Fibroblast of mammary gland (primary cell): Measurements from ENCODE around the gene TFRC.
"Not testable (repeated sequence)": the region's sequence is repeated elsewhere in the genome, so short reads cannot be mapped to it uniquely, and the experiment has no call there.

Experiments used
- DNase-seq: peaks from one replicate; pipeline ENCODE4 v3.0.0-alpha.2; 2010; ENCODE audit warnings: low read depth
- H3K4me3 ChIP-seq: 2 replicates; pipeline ENCODE4 v1.5.1; 2011; ENCODE audit warnings: low read depth, mild to moderate bottlenecking, low read length, moderate library complexity; ENCODE audit not compliant: control insufficient read depth
- CTCF ChIP-seq: conservative IDR thresholded peaks from 2 replicates; pipeline ENCODE4 v1.5.1; 2011; ENCODE audit warnings: low read depth, low read length, inconsistent platforms; ENCODE audit not compliant: control insufficient read depth, insufficient read depth

Gene TFRC

GRCh38 chr3:196079682-196080081, 2.2 kb downstream of the TFRC start:
- DNase-seq, result no peak
- TF ChIP-seq CTCF, result no peak
- no peak overlapping the region for H3K4me3 ChIP-seq

- TF ChIP-seq CTCF, result no peak
- H3K4me3 ChIP-seq, result no peak overlapping the region
- DNase-seq, result no peak
Measured at GRCh38 chr3:196075013-196075412, 6.9 kb downstream of the TFRC start.

DNA sequence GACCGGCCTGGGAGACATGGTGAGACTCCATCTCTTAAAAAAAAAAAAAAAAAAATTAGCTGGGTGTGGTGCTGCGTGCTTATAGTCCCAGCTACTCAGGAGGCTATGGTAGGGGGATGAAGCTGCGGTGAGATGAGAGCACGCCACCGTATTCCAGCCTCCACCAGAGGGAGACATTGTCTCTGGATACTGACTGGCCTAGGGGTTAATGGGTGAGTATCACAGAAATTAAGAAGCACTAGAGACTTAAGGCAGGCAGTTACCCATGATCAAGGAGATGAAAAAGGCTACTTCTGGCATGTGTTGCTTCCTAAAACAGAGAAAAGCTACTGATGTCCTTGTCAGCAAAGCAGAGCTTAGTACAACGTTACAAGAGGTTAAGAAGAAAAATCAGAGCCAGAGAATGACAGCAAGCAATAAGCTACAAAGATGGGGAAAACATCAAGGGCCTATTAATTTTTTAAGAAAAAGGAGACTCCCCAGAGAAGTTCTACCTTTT, 8.6 kb downstream of the TFRC start:
- DNase-seq, result peak; percentile 62
- H3K4me3 ChIP-seq, result no peak overlapping the region

DNA sequence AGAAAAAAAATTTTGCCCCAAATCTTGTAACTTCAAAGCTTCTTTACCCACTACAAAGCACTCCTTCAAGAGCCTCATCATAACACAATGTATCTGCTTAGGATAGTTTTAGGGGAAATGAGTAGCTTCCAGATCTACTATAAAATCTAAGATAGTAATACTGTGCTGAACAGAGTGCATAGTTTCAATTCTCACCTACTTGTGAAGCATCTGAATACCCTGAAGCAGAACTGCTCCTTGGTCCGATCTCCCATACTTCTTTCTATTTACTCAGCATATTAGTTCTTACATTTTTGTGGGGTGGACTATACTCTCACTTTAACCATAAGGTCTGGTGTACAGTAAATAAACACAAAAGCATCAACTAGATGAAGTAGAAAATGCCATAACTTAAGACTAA, 9.6 kb downstream of the TFRC start:
- TF ChIP-seq CTCF, result no peak
- H3K4me3 ChIP-seq, result no peak overlapping the region
- DNase-seq, result no peak

More for the DNA sequence above, 8.6 kb downstream of the TFRC start:
- TF ChIP-seq CTCF, result peak; percentile 82

GRCh38 chr3:196068812-196069211, 13.1 kb downstream of the TFRC start:
- not testable (repeated sequence) for H3K4me3 ChIP-seq, DNase-seq

- no peak overlapping the region for H3K4me3 ChIP-seq
- no peak for DNase-seq
- no peak for TF ChIP-seq CTCF
Measured at GRCh38 chr3:196067439-196067838, 14.5 kb downstream of the TFRC start.

GRCh38 chr3:196063971-196064370, 17.9 kb downstream of the TFRC start:
- DNase-seq, result no peak
- TF ChIP-seq CTCF, result no peak
- no peak overlapping the region for H3K4me3 ChIP-seq
